Measurements from ENCODE around the gene CMTM8.
"Not testable (repeated sequence)": the region's sequence is repeated elsewhere in the genome, so short reads cannot be mapped to it uniquely, and the experiment has no call there.

Gene CMTM8

GRCh38 chr3:32238453-32239306 lies at the start of gene CMTM8:
TSS of gene CMTM8 (plus strand) at chr3:32238680. CDS start at chr3:32238973, 293 bp downstream.
- DNase-seq (ENCODE audit: low read depth), result no peak
- H3K4me3 ChIP-seq (ENCODE audit: control insufficient read depth, low read depth, low read length), result peak within 1 kb of the TSS; percentile 75
- TF ChIP-seq CTCF (IDR thresholded peaks at IDR 0.05; ENCODE audit: control insufficient read depth, insufficient read depth, low read depth, low read length, missing control alignments), result no peak

DNA sequence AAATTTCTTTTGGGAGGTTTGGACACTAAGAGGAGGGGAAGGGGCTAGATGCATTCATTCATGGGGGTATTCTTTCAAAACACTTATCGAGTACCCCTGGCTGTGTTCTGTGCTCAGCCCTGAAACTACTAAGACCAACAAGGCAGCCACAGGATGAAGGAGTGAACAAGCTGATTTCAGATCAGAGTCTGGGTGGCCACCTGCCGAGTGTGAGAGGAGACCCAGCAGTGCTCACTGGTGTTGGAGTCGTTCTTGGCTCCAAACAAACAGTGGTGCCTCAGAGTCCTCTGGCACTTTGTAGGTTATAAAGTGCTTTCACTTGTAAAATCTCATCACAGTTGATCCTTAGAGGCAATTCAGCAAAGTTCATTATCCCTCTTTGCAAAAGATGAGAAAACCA lies 48.8 kb upstream of the CMTM8 start:
- TF ChIP-seq CTCF (IDR thresholded peaks at IDR 0.05; ENCODE audit: control insufficient read depth, insufficient read depth, low read depth, low read length, missing control alignments), result no peak
- H3K4me3 ChIP-seq (ENCODE audit: control insufficient read depth, low read depth, low read length), result no peak overlapping the region
- DNase-seq (ENCODE audit: low read depth), result no peak

DNA sequence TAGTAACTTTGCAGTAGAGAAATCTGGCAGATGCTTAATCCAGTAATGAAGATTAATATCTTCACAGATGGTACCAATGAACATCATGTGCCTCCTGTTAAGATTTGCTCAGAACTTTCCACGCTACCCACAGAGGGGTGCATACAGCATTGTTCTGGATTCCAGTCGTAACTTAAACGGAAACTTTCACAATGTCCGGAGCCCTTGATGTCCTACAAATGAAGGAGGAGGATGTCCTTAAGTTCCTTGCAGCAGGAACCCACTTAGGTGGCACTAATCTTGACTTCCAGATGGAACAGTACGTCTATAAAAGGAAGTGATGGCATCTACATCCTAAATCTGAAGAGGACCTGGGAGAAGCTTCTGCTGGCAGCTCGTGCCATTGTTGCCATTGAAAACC lies 47.9 kb upstream of the CMTM8 start:
- H3K4me3 ChIP-seq (ENCODE audit: control insufficient read depth, low read depth, low read length); DNase-seq (ENCODE audit: low read depth): not testable (repeated sequence)

- no peak for TF ChIP-seq CTCF (IDR thresholded peaks at IDR 0.05; ENCODE audit: control insufficient read depth, insufficient read depth, low read depth, low read length, missing control alignments)
- no peak overlapping the region for H3K4me3 ChIP-seq (ENCODE audit: control insufficient read depth, low read depth, low read length)
- DNase-seq (ENCODE audit: low read depth), result no peak
Measured at GRCh38 chr3:32193101-32193500, 45.4 kb upstream of the CMTM8 start.

- no peak overlapping the region for H3K4me3 ChIP-seq (ENCODE audit: control insufficient read depth, low read depth, low read length)
- no peak for DNase-seq (ENCODE audit: low read depth)
- no peak for TF ChIP-seq CTCF (IDR thresholded peaks at IDR 0.05; ENCODE audit: control insufficient read depth, insufficient read depth, low read depth, low read length, missing control alignments)
Measured at GRCh38 chr3:32194653-32195052, 43.8 kb upstream of the CMTM8 start.

DNA sequence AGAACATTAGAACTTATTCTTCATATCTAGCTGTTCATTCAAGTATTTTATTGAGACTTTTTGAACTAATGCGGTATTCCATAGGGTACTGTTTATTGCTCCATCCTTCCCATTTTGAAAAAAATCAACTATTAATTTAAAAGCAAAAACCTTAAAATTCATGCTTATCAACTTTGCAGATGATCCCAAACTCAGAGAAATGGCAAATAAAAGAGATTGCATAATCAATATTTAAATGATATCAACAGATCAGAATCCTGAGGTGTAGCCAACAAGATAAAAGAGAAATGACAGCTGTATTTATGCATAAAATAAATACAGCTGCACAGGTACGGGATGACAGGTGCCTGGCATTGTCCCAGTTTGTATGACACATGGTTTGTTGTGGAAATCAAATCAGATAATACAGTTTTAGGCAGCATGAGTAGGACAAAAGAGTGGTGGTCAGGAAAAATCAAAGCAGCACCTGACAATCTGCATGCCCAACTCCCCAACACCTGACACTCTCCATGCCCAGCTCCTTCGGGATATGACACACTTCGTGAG lies 42.4 kb upstream of the CMTM8 start:
- TF ChIP-seq CTCF (IDR thresholded peaks at IDR 0.05; ENCODE audit: control insufficient read depth, insufficient read depth, low read depth, low read length, missing control alignments), result no peak
- no peak overlapping the region for H3K4me3 ChIP-seq (ENCODE audit: control insufficient read depth, low read depth, low read length)
- no peak for DNase-seq (ENCODE audit: low read depth)

GRCh38 chr3:32197991-32198390 lies 40.5 kb upstream of the CMTM8 start:
- TF ChIP-seq CTCF (IDR thresholded peaks at IDR 0.05; ENCODE audit: control insufficient read depth, insufficient read depth, low read depth, low read length, missing control alignments), result no peak
- DNase-seq (ENCODE audit: low read depth), result no peak
- no peak overlapping the region for H3K4me3 ChIP-seq (ENCODE audit: control insufficient read depth, low read depth, low read length)

Data from AG09309 (cell line).